Heart left ventricle (tissue), 13 donors: ENCODE data around the gene UNC13B.

Experiments used
- CTCF ChIP-seq, 12 donors: fragments of 200-600 bp; sonication (generic) in 4 of 12; IDR thresholded peaks; one replicate each; pipeline versions ENCODE4 v1.5.0 to v1.8.0; 2018 to 2022; ENCODE audit warnings: antibody characterized with exemption in 12 of 12, mild to moderate bottlenecking in 5 of 12
- POLR2A ChIP-seq, 2 donors: fragments of 450-650 bp; IDR thresholded peaks; one replicate each; pipeline ENCODE4 v1.6.1; 2017; ENCODE audit warnings: antibody characterized with exemption in 2 of 2, mild to moderate bottlenecking in 2 of 2, moderate library complexity in 2 of 2
- donor health status: ischemic (EF 13 %, LVEDD 7.1; RV severe dilation, severe dysfunction).
- donor health status: DM: no; HTN: yes; CAD: no.
- donor health status: DM: no; HTN: no; CAD: no.
- donor health status: ischemic (EF 25% LVEDD 6.9; RV normal size, moderate dysfunction).
- donor health status: ischemic (EF 25% LVEDD 5.7; RV mildly dilated, moderate dysfunction).
- donor health status: ischemic (EF 35%, LVEDD 5.7; RV mildly dilated, moderate dysfunction).
- donor health status: nonischemic (EF 11% LVEDD 7.7; RV severe dilation, severe dysfunction).
- donor health status: DM: yes; HTN: yes; CAD: no.
- donor health status: PGD.
- donor health status: ischemic (EF 29% LVEDD 5.4; RV normal size, mild dysfunction).
- donor health status: nonischemic (EF 23%, LVEDD 6.1; RV moderate dilation, normal function).

GRCh38 chr9:35338086-35338485 is 176.3 kb downstream of the UNC13B start:
- TF ChIP-seq CTCF (IDR thresholded peaks at IDR 0.05) (no peak), POLR2A (IDR thresholded peaks at IDR 0.05) (no peak)
